DND-41 (cell line): Measurements from ENCODE around the gene CDK3.

Source experiments
- CTCF ChIP-seq: IDR thresholded peaks from 2 replicates; pipeline ENCODE4 v1.5.1; 2012; ENCODE audit warnings: borderline replicate concordance, low read length, moderate library complexity, mild to moderate bottlenecking; ENCODE audit not compliant: poor library complexity, severe bottlenecking; ENCODE audit errors: extremely low read depth
- EZH2 ChIP-seq: IDR thresholded peaks from 3 replicates; pipeline ENCODE4 v1.6.1; 2012; ENCODE audit warnings: borderline replicate concordance, low read depth, mild to moderate bottlenecking, moderate library complexity, low read length, inconsistent platforms; ENCODE audit not compliant: severe bottlenecking

GRCh38 chr17:76003915-76004314 lies 3.3 kb downstream of the CDK3 start:
- TF ChIP-seq CTCF = no peak
- TF ChIP-seq EZH2 = no peak
